Measurements from ENCODE around the gene CCDC38.
"Not testable (repeated sequence)": the region's sequence is repeated elsewhere in the genome, so short reads cannot be mapped to it uniquely, and the experiment has no call there.

CCDC38 gene

GRCh38 chr12:95882080-95882479, 60.3 kb downstream of the CCDC38 start:
- no peak for DNase-seq (ENCODE audit: low read depth)

DNA sequence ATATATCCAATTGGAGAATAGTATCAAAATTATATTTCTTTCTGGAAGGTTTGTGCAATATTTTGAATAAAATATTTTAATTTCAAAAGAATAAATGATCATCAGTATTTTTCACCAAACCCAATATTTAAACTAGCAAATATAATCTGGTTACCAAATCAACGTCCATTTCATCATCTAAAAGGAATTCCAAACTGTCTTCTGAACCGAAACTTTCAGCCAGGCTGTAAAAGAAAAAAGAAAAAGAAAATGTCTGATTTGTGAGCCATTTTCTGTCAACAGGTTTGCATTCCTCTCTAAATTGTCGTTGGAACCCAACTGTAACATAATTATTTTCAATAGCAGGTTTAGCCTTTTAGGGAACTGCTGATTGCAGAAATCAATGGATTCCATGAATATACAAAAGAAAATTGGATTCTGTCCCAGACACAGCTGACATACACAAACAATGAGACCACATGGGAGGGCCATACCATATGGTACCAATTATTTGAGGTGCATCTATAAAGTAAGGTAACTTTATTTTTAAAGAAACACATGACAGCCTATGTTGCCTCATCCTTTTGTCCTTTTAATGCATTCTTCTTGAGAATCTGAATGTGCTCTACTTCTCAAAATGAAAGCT, 61.0 kb downstream of the CCDC38 start:
- DNase-seq (ENCODE audit: low read depth) = no peak

- no peak for DNase-seq (ENCODE audit: low read depth)
Measured at GRCh38 chr12:95880895-95881294, 61.5 kb downstream of the CCDC38 start.

GRCh38 chr12:95877622-95878021, 64.8 kb downstream of the CCDC38 start:
- no peak for DNase-seq (ENCODE audit: low read depth)

- DNase-seq (ENCODE audit: low read depth) = no peak
Measured at GRCh38 chr12:95874452-95874851, 68.0 kb downstream of the CCDC38 start.

GRCh38 chr12:95870897-95871296, 71.5 kb downstream of the CCDC38 start:
- no peak for DNase-seq (ENCODE audit: low read depth)

DNA sequence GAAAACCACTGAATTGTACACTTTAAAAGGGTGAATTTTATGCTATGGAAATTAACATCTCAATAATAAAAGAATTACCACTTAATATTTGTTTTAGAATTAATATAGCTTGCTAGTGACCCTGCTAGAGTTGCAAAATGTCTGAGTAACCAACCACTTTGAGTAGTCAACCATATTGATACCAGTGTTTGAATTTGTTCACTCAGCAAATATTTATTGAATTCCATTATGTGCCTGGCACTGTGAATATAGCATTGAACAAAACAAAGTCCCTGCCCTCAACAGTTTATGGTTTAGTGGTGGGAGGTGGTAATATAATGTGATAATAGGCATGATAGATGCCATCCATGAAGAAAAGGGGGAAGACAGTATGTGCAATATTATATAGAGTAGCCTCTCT, 79.1 kb downstream of the CCDC38 start:
- no peak for DNase-seq (ENCODE audit: low read depth)

GRCh38 chr12:95862038-95862437, 80.4 kb downstream of the CCDC38 start:
- no peak for DNase-seq (ENCODE audit: low read depth)

DNA sequence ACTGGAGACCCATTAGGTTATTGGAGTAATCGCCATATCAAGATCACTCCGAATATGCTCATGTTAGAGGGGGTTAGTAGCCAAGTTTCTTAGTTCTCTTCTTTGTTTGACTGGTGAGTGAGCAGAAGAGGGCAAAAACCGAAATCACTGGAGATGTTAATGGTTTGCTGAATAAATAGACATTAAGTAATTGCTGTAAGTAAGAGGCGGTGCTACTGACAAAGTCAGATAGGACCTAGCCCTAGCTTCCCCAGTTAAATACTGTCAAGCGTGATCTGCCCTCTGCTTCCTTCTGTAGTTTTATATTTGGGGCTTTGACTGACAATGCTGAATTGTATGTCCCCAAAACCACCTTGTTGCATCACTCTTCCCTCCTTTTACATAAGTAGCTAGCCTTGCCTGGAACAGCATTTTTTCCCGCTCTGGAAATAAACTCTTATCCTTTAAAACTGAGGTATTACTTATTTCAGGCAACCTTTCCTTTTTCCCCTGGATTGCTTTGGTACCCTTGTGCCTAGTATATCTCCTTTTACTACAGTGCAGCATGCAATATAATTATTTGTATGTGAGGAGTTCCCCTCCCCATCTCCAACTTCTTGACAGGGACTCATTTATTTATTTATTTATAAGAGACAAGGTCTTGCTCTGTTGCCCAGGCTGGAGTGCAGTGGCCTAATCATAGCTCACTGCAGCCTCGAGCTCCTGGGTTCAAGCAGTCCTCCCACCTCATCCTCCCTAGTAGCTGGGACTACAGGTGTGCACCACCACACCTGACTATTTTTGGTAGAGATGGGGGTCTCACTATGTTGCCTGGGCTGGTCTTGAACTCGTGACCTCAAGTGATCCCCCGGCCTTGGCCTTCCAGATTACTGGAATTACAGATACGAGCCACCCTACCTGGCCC, 82.2 kb downstream of the CCDC38 start:
- DNase-seq (ENCODE audit: low read depth) = no peak

GRCh38 chr12:95859344-95859816, 83.0 kb downstream of the CCDC38 start:
- no peak for DNase-seq (ENCODE audit: low read depth)

- peak; percentile 86 for DNase-seq (ENCODE audit: low read depth)
Measured at GRCh38 chr12:95858451-95859343, 83.7 kb downstream of the CCDC38 start, which contains the start of gene SNRPF. TSS of gene SNRPF (plus strand) at chr12:95858952. CDS start at chr12:95859074, 122 bp downstream.

- DNase-seq (ENCODE audit: low read depth) = no peak
Measured at GRCh38 chr12:95857799-95858198, 84.6 kb downstream of the CCDC38 start.

DNA sequence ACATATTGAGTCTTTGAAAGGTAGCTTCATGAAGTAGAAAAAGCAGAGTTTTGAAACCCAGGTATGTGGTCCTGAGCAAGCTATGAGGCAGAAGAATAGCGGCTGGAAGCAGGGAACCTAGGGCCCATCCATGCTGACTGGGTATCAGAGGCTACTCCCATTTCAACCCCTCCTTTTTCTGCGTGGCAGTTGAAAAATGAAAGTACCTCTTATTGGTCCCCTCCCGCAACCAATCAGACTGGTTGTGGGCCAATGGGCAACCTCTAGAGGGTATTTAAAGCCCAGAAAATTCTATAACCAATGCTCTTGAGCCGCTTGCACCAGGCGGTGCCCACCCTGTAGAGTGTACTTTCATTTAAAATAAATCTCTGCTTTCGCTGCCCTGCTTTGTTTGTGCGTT, 85.3 kb downstream of the CCDC38 start:
- DNase-seq (ENCODE audit: low read depth) = no peak

- DNase-seq (ENCODE audit: low read depth) = no peak
Measured at GRCh38 chr12:95852133-95852532, 90.3 kb downstream of the CCDC38 start.

DNA sequence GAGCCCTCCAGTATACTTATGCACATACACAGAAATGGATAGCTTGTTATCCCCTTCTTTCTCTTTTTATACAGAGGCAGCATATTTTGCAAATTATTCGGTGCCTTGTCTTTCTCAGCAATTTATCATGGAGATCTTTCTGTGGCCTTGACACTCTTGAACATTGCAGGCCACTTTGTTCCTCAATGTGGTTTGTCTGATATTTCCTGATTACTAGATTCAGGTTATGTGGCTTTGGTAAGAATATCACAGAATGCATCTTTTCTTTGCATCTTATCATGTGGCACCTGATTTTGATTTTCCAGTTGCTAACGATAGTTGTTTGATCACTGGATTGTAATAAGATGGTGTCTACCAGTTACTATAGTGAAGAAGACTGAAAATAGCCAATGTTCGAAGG, 90.8 kb downstream of the CCDC38 start:
- DNase-seq (ENCODE audit: low read depth) = no peak

DNA sequence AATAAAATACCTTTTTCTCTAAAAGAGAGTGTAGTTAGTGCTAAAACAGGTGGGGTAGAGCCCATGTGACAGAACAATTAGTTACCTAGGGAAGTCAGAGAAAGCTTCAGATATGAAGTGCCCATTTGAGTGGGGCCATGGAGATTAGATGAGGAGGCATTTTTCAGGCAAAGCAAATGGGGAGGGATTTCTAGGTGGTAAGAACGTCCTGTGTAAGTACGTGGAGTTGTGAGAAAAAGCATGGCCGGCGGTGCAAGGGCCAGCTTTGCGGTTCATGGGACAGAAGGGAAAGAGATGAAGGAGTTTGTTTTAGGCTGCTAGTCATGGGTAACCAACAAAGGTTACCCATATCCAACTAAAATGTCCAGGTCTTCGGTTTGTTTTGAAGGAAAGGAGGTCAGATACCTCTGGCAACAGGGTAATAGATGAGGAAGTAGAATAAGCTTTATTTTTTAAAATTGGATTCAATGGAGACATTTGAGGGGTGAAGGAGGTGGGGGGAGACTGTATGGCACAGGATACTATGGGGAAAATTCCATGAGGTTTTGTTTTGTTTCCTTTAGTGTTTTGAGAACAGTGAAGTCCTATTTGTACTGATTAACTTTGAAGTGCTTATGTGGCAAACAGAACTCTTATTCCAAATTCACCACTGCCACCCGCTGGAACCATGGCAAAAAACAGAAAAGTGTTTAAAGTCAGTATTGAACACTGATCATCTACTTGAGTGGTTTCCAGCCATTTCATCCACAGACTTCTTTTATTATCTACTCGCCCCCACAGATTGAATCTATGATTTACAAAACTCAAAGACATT, 93.6 kb downstream of the CCDC38 start:
- no peak for DNase-seq (ENCODE audit: low read depth)

- DNase-seq (ENCODE audit: low read depth) = not testable (repeated sequence)
Measured at GRCh38 chr12:95842426-95842825, 100.0 kb downstream of the CCDC38 start.

DNA sequence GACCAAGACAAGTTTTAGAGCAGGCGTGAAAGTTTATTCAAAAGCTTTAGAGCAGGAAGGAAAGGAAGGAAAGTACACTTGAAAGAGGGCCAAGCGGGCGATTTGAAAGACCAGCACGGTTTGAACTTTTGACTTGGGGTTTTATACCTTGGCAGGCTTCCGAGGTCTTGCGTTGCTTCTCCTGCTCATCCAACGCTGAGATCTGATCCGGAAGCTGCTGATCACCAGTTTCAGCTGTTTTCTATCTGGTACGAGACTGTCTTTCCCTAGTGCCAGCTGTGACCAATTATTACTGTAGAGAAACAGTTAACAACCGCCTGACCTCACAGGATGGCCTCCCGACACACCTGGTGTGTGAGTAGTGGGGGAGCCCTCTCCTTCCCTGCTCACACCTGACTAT, 104.3 kb downstream of the CCDC38 start:
- DNase-seq (ENCODE audit: low read depth) = no peak

DNA sequence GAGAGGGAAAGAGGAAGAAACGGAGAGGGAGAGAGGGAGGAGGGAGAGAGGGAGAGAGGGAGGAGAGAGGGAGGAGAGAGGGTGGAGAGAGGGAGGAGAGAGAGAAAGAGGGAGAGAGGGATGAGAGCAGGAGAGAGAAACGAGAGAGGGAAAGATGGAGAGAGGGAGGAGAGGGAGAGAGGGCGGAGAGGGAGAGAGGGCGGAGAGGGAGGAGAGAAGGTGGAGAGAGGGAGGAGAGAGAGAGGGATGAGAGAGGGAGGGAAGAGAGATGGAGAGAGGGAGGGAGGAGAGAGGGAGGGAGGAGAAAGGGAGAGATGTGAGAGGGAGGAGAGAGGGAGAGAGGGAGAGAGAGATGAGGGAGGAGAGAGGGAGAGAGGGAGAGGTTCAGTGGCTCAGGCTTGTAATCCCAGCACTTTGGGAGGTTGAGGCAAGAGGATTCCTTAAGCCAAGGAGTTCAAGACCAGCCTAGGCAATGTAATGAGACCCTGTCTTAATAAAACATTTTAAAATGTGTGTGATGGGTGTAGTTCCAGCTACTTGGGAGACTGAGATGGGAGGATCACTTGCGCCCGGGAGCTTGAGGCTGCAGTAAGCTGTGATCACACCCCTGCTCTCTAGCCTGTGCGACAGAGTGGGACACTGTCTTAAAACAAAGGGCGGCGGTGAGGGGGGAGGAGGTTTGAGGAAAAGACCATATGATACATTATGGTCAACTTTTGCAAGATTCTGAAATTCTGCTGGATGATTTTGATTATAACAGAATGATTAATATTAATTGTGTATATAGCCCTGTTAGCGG, 105.0 kb downstream of the CCDC38 start:
- DNase-seq (ENCODE audit: low read depth) = no peak

GRCh38 chr12:95836630-95837239, 105.7 kb downstream of the CCDC38 start:
- no peak for DNase-seq (ENCODE audit: low read depth)
